HepG2 (cell line): Measurements from ENCODE around the gene TSACC. TPM values are rescaled to one million over a fixed set of nuclear protein-coding genes. Genes with fewer than 3 reads are reported as not detected.

Experiments
- ATAC-seq: fragments of 200-7000 bp; cut with Tn5 transposase; 3 replicates; pipeline ENCODE4 v1.9.1; 2020; ENCODE audit warnings: mild to moderate bottlenecking, moderate library complexity
- BruUV-seq: library from RNA; stranded (reverse); fragments of 400-500 nt; replicated peaks from 2 replicates; lab custom pipeline; 2021; lab: Mats Ljungman, UMichigan
- CTCF ChIA-PET: fragments of 300-600 bp; formaldehyde crosslinking; extraction: SDS; loops from one replicate; lab custom pipeline; 2021; ENCODE audit warnings: low total read pairs, inconsistent platforms, low intra/inter-chr PET ratio; lab: Yijun Ruan, JAX
- POLR2A ChIA-PET: fragments of 350-600 bp; sonication (Branson Sonifier 250); formaldehyde crosslinking; loops from one replicate; lab custom pipeline; 2020; ENCODE audit warnings: antibody characterized with exemption, inconsistent platforms; lab: Yijun Ruan, JAX
- DNase-seq: peaks from one replicate; pipeline ENCODE4 v3.0.0-alpha.2; 2015; ENCODE audit warnings: low spot score
- FAIRE-seq: peaks from 3 replicates; lab custom pipeline; 2011; peaks lifted over from hg19 to GRCh38; lab: Jason Lieb, UNC
- H2AFZ ChIP-seq: one replicate; pipeline ENCODE4 v1.6.1; 2011; ENCODE audit warnings: low read length, inconsistent platforms
- H3K27ac ChIP-seq: fragments of 300-600 bp; 3 replicates; pipeline ENCODE4 v1.8.0; 2011; ENCODE audit warnings: mixed run types, mild to moderate bottlenecking, mixed read lengths, low read length, inconsistent platforms; ENCODE audit not compliant: insufficient read depth; ENCODE audit errors: extremely low read length
- H3K27me3 ChIP-seq, 2 experiments: fragments of 200-600 bp in 1 of 2; 2 replicates in 1 of 2; 3 replicates in 1 of 2; pipeline versions ENCODE4 v1.6.0 to v1.8.0; 2011; ENCODE audit warnings: low read length in 2 of 2, mild to moderate bottlenecking in 2 of 2, moderate library complexity in 2 of 2, inconsistent platforms in 1 of 2; ENCODE audit not compliant: insufficient read depth in 2 of 2, control insufficient read depth in 1 of 2
- H3K36me3 ChIP-seq, 2 experiments: fragments of 200-600 bp in 1 of 2; replicated peaks in 1 of 2; 2 replicates in 1 of 2; 3 replicates in 1 of 2; pipeline versions ENCODE4 v1.5.1 to v1.8.0; 2011; ENCODE audit warnings: low read length in 2 of 2, inconsistent platforms in 1 of 2; ENCODE audit not compliant: insufficient read depth in 2 of 2, control insufficient read depth in 1 of 2
- H3K4me1 ChIP-seq: 2 replicates; pipeline ENCODE4 v1.5.1; 2012; ENCODE audit warnings: low read length, inconsistent platforms; ENCODE audit not compliant: insufficient read depth
- H3K4me2 ChIP-seq: 2 replicates; pipeline ENCODE4 v1.6.0; 2011; ENCODE audit warnings: low read depth, low read length, inconsistent platforms
- H3K4me3 ChIP-seq, 3 experiments: fragments of 200-600 bp in 1 of 3; sonication (generic), shearing (Covaris generic) in 1 of 3; replicated peaks in 1 of 3; 2 replicates each; pipeline ENCODE4 v1.5.1; 2011 to 2016; ENCODE audit warnings: low read length in 3 of 3, inconsistent platforms in 2 of 3, low read depth in 2 of 3, mild to moderate bottlenecking in 2 of 3, control low read depth in 1 of 3, mixed read lengths in 1 of 3; ENCODE audit not compliant: insufficient read depth in 1 of 3
- H3K79me2 ChIP-seq: one replicate; pipeline ENCODE4 v1.6.1; 2011; ENCODE audit warnings: low read length, inconsistent platforms; ENCODE audit not compliant: insufficient read depth
- H3K9ac ChIP-seq: 2 replicates; pipeline ENCODE4 v1.6.0; 2011; ENCODE audit warnings: mild to moderate bottlenecking, low read depth, low read length, inconsistent platforms; ENCODE audit not compliant: insufficient read depth
- H3K9me3 ChIP-seq: 2 replicates; pipeline ENCODE4 v1.5.1; 2012; ENCODE audit warnings: mild to moderate bottlenecking, low read length
- H4K20me1 ChIP-seq: 2 replicates; pipeline ENCODE4 v1.6.0; 2011; ENCODE audit warnings: inconsistent platforms, mild to moderate bottlenecking, low read length, moderate library complexity; ENCODE audit not compliant: insufficient read depth
- FOXP1 ChIP-seq, 2 experiments: fragments of 450-650 bp in 1 of 2; IDR thresholded peaks; 2 replicates each; pipeline ENCODE4 v1.6.1; 2017 to 2018; ENCODE audit warnings: antibody characterized with exemption in 1 of 2
- HBP1 ChIP-seq: IDR thresholded peaks from 2 replicates; pipeline ENCODE4 v1.6.1; 2016; ENCODE audit warnings: low read depth, control low read depth
- KLF6 ChIP-seq: IDR thresholded peaks from 2 replicates; pipeline ENCODE4 v1.8.0; 2016; ENCODE audit warnings: missing biosample characterization, missing genetic modification reagents
- PHF8 ChIP-seq: sonication (generic); formaldehyde crosslinking; IDR thresholded peaks from 2 replicates; pipeline ENCODE4 v1.5.0; 2020; ENCODE audit warnings: missing genetic modification reagents
- SSRP1 ChIP-seq: IDR thresholded peaks from 2 replicates; pipeline ENCODE4 v1.6.1; 2016; ENCODE audit warnings: control low read depth
- STAT5B ChIP-seq: sonication (generic); formaldehyde crosslinking; IDR thresholded peaks from 2 replicates; pipeline ENCODE4 v1.4.0; 2020; ENCODE audit warnings: missing genetic modification reagents
- ZNF124 ChIP-seq: sonication (generic); formaldehyde crosslinking; IDR thresholded peaks from 2 replicates; pipeline ENCODE4 v1.4.0; 2020; ENCODE audit warnings: missing genetic modification reagents
- ZNF292 ChIP-seq: sonication (generic); formaldehyde crosslinking; IDR thresholded peaks from 2 replicates; pipeline ENCODE4 v1.8.1; 2022; ENCODE audit warnings: mild to moderate bottlenecking, low read depth, missing genetic modification reagents, borderline replicate concordance
- ZNF644 ChIP-seq: IDR thresholded peaks from 2 replicates; pipeline ENCODE4 v1.6.1; 2016; ENCODE audit warnings: low read depth
- WGBS: methylation state at CpG from one replicate; pipeline ENCODE4 v1.1.6; 2017; ENCODE audit warnings: low lambda C conversion rate; 5-methylcytosine and 5-hydroxymethylcytosine counted together
- in situ Hi-C: cut with HindIII; loops from 2 replicates; pipeline ENCODE4 v1.10.0; 2017; ENCODE audit warnings: low pct_unique_long_range_greater_than_20kb; ENCODE audit not compliant: extremely low pct_ligation_motif_present
- intact Hi-C: fragments of 100-400 bp; cut with micrococcal nuclease; formaldehyde crosslinking; loops from one replicate; pipeline ENCODE4 v1.10.0; 2022; ENCODE audit not compliant: unreplicated experiment
- polyA plus RNA-seq, 8 experiments: library from polyadenylated mRNA; depleted of rRNA in 3 of 8; stranded (reverse) in 7 of 8; unstranded in 1 of 8; fragments of >200 nt; fragmentation: Illumina TruSeq in 4 of 8; extraction: Trizol in 4 of 8; gene quantifications; 2 replicates each; pipeline versions ENCODE4 v1.2.1 to v1.2.3, GENCODE V29; 2011 to 2016; ENCODE audit warnings: low read depth in 4 of 8, missing spikeins in 1 of 8, mixed read lengths in 1 of 8; ENCODE audit not compliant: insufficient read depth in 1 of 8
- total RNA-seq, 5 experiments: library from RNA; depleted of rRNA; stranded (reverse); fragments of >200 nt; fragmentation: Illumina TruSeq; extraction: Trizol; gene quantifications; 2 replicates each; pipeline ENCODE4 v1.2.3, GENCODE V29; 2016; ENCODE audit warnings: low read depth in 1 of 5
- TF ChIP-seq, protein P1 (sequence below): sonication (generic); formaldehyde crosslinking; IDR thresholded peaks from 2 replicates; pipeline ENCODE4 v1.5.0; 2020; ENCODE audit warnings: mild to moderate bottlenecking, low read depth, missing genetic modification reagents, borderline replicate concordance
- TF ChIP-seq, protein P2 (sequence below): sonication (generic); formaldehyde crosslinking; IDR thresholded peaks from 2 replicates; pipeline ENCODE4 v1.8.0; 2023; ENCODE audit warnings: mild to moderate bottlenecking, missing genetic modification reagents
- TF ChIP-seq, protein P3 (sequence below): sonication (generic); formaldehyde crosslinking; IDR thresholded peaks from 2 replicates; pipeline ENCODE4 v1.4.0; 2020; ENCODE audit warnings: missing genetic modification reagents, borderline replicate concordance
- TF ChIP-seq, protein P4 (sequence below): sonication (generic); formaldehyde crosslinking; IDR thresholded peaks from 2 replicates; pipeline ENCODE4 v1.9.0; 2021; ENCODE audit warnings: mild to moderate bottlenecking, missing genetic modification reagents

The TSACC gene
- total and polyA plus RNA-seq, 2 of the 13 experiments (the other 11 are each of a cell fraction or from before 2014, with no cell fraction given) = 1.5 to 2.6 TPM

DNA sequence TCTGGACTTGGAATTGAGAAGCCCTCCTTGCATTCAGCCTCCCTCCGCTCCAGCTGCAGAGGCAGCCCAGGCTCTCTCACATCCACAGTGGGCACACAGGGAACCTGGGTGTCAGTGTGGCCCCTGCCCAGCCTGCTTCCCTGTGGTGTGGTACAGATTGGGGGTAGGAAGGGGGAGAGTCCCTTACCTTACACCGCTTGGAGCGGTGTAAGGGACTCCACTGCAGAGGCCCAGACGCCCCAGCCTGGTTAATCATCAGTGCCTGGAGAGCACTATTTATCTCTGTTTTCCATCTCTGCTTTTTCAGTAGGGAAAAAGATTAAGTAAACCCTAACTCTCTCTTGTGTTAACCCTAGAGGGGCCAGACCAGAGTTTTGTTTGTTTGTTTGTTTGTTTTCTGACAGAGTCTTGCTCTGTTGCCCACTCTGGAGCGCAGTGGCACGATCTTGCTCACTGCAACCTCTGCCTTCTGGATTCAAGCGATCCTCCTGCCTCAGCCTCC lies 29.9 kb downstream of the TSACC start:
- Histone ChIP-seq H4K20me1 (no peaks in the 10 kb centered on the region), H3K9ac (peak overlapping the region; percentile 90), H3K27ac (peak overlapping the region; percentile 98), H3K4me3 (peak overlapping the region; percentile 70 to 91 (median 90)), H3K79me2 (peaks cover 32% of the 10 kb centered on the region), H3K9me3 (no peaks in the 10 kb centered on the region), H2AFZ (no peak overlapping the region), H3K36me3 (no peaks in the 10 kb centered on the region; a peak in 1 of 5 replicates), H3K4me1 (peaks cover 79% of the 10 kb centered on the region), H3K4me2 (peak overlapping the region; percentile 98), H3K27me3 (no peaks in the 10 kb centered on the region; a peak in 1 of 5 replicates)
- BruUV-seq = no TSS peak
- intact Hi-C loops = no loop called here
- ATAC-seq (peak; percentile 67), FAIRE-seq (peak; percentile 34), DNase-seq (peak; percentile 67)
- ChIA-PET CTCF (no interaction called here), POLR2A (interaction anchor here (1.0 to 8.5 kb wide), 3 partner anchors 13 to 85 kb away, joined by 3 to 189 read pairs (median 8); partner anchors contain the start of genes CCT3, SMG5 and TSACC)
- WGBS = under 1% methylated on average over 6 of the region's 7 CpGs
- in situ Hi-C loops = no loop called here
- TF ChIP-seq, protein P1, sequence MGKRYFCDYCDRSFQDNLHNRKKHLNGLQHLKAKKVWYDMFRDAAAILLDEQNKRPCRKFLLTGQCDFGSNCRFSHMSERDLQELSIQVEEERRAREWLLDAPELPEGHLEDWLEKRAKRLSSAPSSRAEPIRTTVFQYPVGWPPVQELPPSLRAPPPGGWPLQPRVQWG (CRISPR knock-in tag) = no peak
- TF ChIP-seq, protein P2, sequence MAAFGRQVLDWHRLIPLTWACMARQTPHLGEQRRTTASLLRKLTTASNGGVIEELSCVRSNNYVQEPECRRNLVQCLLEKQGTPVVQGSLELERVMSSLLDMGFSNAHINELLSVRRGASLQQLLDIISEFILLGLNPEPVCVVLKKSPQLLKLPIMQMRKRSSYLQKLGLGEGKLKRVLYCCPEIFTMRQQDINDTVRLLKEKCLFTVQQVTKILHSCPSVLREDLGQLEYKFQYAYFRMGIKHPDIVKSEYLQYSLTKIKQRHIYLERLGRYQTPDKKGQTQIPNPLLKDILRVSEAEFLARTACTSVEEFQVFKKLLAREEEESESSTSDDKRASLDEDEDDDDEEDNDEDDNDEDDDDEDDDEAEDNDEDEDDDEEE = no peak
- TF ChIP-seq KLF6 (CRISPR knock-in tag) (no peak), PHF8 (CRISPR knock-in tag) (no peak), SSRP1 (no peak), ZNF292 (CRISPR knock-in tag) (no peak; the same call in 1 of the 2 replicates), ZNF124 (CRISPR knock-in tag) (no peak), ZNF644 (CRISPR knock-in tag) (peak; percentile 10; the same call in 1 of the 2 replicates), HBP1 (no peak), STAT5B (CRISPR knock-in tag) (no peak), FOXP1 (IDR thresholded peaks at IDR 0.05) (no peak), FOXP1 (CRISPR knock-in tag; IDR thresholded peaks at IDR 0.05) (peak; percentile 53)
- TF ChIP-seq, protein P3, sequence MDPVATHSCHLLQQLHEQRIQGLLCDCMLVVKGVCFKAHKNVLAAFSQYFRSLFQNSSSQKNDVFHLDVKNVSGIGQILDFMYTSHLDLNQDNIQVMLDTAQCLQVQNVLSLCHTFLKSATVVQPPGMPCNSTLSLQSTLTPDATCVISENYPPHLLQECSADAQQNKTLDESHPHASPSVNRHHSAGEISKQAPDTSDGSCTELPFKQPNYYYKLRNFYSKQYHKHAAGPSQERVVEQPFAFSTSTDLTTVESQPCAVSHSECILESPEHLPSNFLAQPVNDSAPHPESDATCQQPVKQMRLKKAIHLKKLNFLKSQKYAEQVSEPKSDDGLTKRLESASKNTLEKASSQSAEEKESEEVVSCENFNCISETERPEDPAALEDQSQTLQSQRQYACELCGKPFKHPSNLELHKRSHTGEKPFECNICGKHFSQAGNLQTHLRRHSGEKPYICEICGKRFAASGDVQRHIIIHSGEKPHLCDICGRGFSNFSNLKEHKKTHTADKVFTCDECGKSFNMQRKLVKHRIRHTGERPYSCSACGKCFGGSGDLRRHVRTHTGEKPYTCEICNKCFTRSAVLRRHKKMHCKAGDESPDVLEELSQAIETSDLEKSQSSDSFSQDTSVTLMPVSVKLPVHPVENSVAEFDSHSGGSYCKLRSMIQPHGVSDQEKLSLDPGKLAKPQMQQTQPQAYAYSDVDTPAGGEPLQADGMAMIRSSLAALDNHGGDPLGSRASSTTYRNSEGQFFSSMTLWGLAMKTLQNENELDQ (CRISPR knock-in tag) = no peak
- TF ChIP-seq, protein P4, sequence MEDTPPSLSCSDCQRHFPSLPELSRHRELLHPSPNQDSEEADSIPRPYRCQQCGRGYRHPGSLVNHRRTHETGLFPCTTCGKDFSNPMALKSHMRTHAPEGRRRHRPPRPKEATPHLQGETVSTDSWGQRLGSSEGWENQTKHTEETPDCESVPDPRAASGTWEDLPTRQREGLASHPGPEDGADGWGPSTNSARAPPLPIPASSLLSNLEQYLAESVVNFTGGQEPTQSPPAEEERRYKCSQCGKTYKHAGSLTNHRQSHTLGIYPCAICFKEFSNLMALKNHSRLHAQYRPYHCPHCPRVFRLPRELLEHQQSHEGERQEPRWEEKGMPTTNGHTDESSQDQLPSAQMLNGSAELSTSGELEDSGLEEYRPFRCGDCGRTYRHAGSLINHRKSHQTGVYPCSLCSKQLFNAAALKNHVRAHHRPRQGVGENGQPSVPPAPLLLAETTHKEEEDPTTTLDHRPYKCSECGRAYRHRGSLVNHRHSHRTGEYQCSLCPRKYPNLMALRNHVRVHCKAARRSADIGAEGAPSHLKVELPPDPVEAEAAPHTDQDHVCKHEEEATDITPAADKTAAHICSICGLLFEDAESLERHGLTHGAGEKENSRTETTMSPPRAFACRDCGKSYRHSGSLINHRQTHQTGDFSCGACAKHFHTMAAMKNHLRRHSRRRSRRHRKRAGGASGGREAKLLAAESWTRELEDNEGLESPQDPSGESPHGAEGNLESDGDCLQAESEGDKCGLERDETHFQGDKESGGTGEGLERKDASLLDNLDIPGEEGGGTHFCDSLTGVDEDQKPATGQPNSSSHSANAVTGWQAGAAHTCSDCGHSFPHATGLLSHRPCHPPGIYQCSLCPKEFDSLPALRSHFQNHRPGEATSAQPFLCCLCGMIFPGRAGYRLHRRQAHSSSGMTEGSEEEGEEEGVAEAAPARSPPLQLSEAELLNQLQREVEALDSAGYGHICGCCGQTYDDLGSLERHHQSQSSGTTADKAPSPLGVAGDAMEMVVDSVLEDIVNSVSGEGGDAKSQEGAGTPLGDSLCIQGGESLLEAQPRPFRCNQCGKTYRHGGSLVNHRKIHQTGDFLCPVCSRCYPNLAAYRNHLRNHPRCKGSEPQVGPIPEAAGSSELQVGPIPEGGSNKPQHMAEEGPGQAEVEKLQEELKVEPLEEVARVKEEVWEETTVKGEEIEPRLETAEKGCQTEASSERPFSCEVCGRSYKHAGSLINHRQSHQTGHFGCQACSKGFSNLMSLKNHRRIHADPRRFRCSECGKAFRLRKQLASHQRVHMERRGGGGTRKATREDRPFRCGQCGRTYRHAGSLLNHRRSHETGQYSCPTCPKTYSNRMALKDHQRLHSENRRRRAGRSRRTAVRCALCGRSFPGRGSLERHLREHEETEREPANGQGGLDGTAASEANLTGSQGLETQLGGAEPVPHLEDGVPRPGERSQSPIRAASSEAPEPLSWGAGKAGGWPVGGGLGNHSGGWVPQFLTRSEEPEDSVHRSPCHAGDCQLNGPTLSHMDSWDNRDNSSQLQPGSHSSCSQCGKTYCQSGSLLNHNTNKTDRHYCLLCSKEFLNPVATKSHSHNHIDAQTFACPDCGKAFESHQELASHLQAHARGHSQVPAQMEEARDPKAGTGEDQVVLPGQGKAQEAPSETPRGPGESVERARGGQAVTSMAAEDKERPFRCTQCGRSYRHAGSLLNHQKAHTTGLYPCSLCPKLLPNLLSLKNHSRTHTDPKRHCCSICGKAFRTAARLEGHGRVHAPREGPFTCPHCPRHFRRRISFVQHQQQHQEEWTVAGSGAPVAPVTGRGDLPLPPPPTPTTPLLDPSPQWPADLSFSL (CRISPR knock-in tag) = no peak
